Measurements from ENCODE around the gene HCLS1.
A peak's percentile ranks its signal among the peaks of the same experiment; 100 is the strongest.
"Not testable (repeated sequence)": the region's sequence is repeated elsewhere in the genome, so short reads cannot be mapped to it uniquely, and the experiment has no call there.

HCLS1 gene

DNA sequence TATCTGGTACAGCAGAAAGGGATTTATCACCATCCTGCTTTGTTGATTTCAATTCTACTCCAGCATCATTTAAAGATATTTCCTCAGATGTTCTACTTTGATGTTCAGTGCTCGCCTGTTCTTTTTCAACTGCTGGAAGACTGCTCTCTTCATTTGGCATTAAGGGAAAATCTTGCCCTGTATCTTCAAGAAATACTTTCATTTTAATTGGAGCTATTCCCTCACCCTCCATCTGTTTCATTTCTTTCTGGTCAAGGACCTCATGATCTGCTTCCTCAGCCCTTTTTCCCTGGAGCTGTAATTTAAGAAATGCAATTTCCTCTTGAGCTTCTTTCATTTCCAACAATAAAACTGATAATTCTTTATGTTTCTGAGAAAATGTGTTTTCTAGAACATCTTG, 37.8 kb upstream of the HCLS1 start:
- no peak overlapping the region for H3K4me3 ChIP-seq (ENCODE audit: low read depth, low read length)
- TF ChIP-seq, protein P1, sequence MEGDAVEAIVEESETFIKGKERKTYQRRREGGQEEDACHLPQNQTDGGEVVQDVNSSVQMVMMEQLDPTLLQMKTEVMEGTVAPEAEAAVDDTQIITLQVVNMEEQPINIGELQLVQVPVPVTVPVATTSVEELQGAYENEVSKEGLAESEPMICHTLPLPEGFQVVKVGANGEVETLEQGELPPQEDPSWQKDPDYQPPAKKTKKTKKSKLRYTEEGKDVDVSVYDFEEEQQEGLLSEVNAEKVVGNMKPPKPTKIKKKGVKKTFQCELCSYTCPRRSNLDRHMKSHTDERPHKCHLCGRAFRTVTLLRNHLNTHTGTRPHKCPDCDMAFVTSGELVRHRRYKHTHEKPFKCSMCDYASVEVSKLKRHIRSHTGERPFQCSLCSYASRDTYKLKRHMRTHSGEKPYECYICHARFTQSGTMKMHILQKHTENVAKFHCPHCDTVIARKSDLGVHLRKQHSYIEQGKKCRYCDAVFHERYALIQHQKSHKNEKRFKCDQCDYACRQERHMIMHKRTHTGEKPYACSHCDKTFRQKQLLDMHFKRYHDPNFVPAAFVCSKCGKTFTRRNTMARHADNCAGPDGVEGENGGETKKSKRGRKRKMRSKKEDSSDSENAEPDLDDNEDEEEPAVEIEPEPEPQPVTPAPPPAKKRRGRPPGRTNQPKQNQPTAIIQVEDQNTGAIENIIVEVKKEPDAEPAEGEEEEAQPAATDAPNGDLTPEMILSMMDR (IDR thresholded peaks at IDR 0.05; ENCODE audit: insufficient read depth, low read depth, low read length, missing control alignments), result no peak
- DNase-seq (ENCODE audit: low read depth), result no peak

DNA sequence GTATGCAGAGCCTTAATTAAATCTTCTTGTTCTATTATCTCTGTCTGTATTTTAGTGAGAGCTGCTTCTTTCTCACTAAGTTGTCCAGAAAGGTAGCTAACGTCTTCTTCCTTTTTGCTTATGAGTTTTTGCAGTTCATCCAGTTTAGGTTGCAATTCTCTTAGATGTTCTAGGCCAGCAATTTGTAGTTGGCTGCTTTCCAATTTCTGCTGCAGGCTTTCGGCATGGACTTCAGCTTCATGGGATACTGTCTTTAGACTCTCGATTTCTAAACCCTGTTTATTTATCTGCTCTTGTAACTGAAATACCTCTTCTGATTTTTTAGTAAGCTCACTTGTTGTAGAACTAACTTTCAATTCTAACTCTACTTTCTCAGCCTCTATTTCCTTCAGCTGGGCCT, 35.5 kb upstream of the HCLS1 start:
- DNase-seq (ENCODE audit: low read depth), result no peak
- TF ChIP-seq, protein P1 (IDR thresholded peaks at IDR 0.05; ENCODE audit: insufficient read depth, low read depth, low read length, missing control alignments), result no peak
- H3K4me3 ChIP-seq (ENCODE audit: low read depth, low read length), result no peak overlapping the region

DNA sequence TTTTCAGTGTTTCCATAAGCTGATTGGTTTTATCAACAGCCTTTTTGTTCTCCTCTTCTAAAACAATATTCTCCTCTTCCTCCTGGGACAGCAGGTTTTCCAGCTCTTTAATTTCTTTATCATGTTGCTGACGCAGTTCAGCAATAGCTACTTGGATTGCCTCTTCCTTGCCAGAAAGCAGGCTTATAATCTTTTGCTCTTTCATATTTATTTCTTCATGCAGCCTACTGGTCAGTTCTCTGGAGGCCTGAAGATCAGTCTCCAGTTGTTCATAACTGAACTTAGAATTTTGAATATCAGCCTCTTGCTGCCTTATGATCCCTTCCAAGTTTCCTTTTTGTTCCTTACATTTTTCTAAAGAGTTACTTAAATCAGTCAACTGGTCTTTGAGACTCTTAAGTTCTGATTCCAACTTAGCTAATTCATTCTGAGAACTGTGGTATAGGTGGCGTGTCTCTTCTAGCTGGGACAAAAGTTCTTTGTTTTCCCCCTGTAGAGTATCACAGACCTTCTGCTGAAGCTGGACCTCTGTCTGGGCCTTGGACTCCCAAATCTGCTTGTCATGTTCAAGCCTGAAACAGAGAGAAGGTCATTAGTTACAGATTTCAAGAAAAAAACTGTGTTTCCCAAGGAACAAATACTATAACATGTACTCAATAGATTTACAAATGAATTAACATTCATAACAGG, 31.5 kb upstream of the HCLS1 start:
- no peak for DNase-seq (ENCODE audit: low read depth)
- TF ChIP-seq, protein P1 (IDR thresholded peaks at IDR 0.05; ENCODE audit: insufficient read depth, low read depth, low read length, missing control alignments), result no peak
- H3K4me3 ChIP-seq (ENCODE audit: low read depth, low read length), result no peak overlapping the region

DNA sequence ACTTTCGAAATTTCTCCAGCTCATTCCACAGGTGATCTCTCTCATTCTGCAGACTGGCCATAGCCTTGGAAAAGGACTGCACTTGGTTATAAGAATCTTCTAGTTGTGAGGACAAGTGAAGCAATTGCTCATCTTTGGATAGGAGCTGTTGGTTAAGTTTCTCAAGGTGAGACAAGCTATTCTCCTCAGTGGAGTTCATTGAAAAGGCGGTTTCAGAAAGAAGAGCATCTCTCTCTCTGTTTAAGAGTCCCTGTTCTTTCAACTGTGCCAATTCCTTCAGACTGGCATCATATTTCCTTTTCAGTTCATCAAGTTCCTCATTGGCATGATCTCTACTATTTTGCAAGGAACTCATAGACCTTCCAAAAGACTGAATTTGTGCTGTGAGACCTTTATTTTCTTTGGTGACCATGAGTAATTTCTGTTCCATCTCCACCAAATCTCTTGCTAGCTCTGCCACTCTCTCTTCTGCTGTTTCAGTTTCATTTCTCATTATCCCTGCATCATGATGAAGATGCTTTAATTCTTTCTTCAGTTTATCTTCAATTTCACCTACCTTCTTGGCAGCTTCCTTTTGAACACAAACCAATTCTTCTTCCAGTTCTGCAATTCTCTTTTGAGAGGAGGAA, 30.2 kb upstream of the HCLS1 start:
- DNase-seq (ENCODE audit: low read depth), result peak; percentile 40
- H3K4me3 ChIP-seq (ENCODE audit: low read depth, low read length), result no peak overlapping the region
- TF ChIP-seq, protein P1 (IDR thresholded peaks at IDR 0.05; ENCODE audit: insufficient read depth, low read depth, low read length, missing control alignments), result no peak

DNA sequence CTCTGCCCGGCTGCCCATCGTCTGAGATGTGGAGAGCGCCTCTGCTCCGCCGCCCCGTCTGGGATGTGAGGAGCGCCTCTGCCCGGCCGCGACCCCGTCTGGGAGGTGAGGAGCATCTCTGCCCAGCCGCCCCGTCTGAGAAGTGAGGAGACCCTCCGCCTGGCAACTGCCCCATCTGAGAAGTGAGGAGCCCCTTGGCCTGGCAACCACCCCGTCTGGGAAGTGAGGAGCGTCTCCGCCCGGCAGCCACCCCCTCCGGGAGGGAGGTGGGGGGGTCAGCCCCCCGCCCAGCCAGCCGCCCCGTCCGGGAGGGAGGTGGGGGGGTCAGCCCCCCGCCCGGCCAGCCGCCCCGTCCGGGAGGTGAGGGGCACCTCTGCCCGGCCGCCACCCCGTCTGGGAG, 28.0 kb upstream of the HCLS1 start:
- DNase-seq (ENCODE audit: low read depth), result not testable (repeated sequence)

DNA sequence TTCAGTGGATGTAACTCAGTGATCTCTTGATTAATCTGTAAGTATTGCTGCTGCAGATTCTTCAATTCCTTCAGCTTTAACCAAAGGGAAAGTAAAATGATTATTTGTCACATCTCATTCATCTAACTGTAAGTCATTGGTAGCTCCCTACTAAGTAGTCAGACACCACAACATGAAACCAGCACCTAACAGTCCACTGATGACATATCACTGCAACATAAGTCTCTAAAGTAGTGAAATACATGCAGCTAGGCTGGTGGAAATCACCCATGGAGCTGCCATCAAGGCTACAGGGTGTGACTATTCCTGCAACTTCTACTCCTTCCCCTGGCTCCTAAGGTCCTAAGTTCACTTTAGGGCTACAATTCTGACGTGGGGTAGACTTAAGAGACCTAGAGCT, 21.1 kb upstream of the HCLS1 start:
- TF ChIP-seq, protein P1 (IDR thresholded peaks at IDR 0.05; ENCODE audit: insufficient read depth, low read depth, low read length, missing control alignments), result no peak
- no peak for DNase-seq (ENCODE audit: low read depth)
- no peak overlapping the region for H3K4me3 ChIP-seq (ENCODE audit: low read depth, low read length)

More for the DNA sequence above, 28.0 kb upstream of the HCLS1 start:
- H3K4me3 ChIP-seq (ENCODE audit: low read depth, low read length), result not testable (repeated sequence)

DNA sequence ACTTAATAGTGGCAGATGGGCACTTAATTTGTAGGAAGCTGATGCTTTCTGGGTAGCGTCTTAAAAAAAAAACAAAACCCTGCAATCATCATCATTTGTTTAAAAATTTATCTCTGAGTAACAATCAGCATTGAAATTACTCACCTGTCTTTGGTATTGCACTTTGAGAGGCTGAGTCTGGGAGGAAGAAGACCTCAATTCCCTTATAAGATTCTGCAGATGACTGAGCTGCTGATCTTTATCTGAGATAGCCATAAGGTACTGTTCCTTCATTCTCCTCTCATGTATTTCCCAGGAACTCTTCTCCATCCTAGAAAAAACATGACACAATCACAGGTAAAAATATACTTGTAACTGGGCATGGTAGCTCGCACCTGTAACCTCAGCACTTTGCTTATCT, 16.4 kb upstream of the HCLS1 start:
- DNase-seq (ENCODE audit: low read depth), result no peak
- H3K4me3 ChIP-seq (ENCODE audit: low read depth, low read length), result no peak overlapping the region
- TF ChIP-seq, protein P1 (IDR thresholded peaks at IDR 0.05; ENCODE audit: insufficient read depth, low read depth, low read length, missing control alignments), result no peak
